HEK293T (cell line): ENCODE measurements around the gene DDX39B.

ENCODE experiments used
- ARNT ChIP-seq: fragments of 450-650 bp; IDR thresholded peaks from 2 replicates; pipeline ENCODE4 v1.6.1; 2017; ENCODE audit warnings: mild to moderate bottlenecking
- BHLHE40 ChIP-seq: fragments of 450-650 bp; IDR thresholded peaks from 2 replicates; pipeline ENCODE4 v1.6.1; 2016; ENCODE audit warnings: mild to moderate bottlenecking, moderate library complexity, borderline replicate concordance
- CTBP1 ChIP-seq: fragments of 450-650 bp; IDR thresholded peaks from 2 replicates; pipeline ENCODE4 v1.6.1; 2016; ENCODE audit warnings: borderline replicate concordance
- ELF4 ChIP-seq: fragments of 450-650 bp; IDR thresholded peaks from 2 replicates; pipeline ENCODE4 v1.6.1; 2017; ENCODE audit warnings: antibody characterized with exemption
- FOXA1 ChIP-seq: fragments of 450-650 bp; IDR thresholded peaks from 2 replicates; pipeline ENCODE4 v1.6.1; 2016; ENCODE audit warnings: mild to moderate bottlenecking
- FOXK2 ChIP-seq: fragments of 450-650 bp; IDR thresholded peaks from 2 replicates; pipeline ENCODE4 v1.6.1; 2016; ENCODE audit warnings: mild to moderate bottlenecking
- FOXM1 ChIP-seq: fragments of 450-650 bp; IDR thresholded peaks from 2 replicates; pipeline ENCODE4 v1.6.1; 2017; ENCODE audit warnings: mild to moderate bottlenecking, borderline replicate concordance
- HDGF ChIP-seq: fragments of 450-650 bp; IDR thresholded peaks from 2 replicates; pipeline ENCODE4 v1.6.1; 2017; ENCODE audit warnings: antibody characterized with exemption, borderline replicate concordance
- L3MBTL2 ChIP-seq: fragments of 450-650 bp; conservative IDR thresholded peaks from 2 replicates; pipeline ENCODE4 v1.6.1; 2016; ENCODE audit warnings: mild to moderate bottlenecking
- NFRKB ChIP-seq: fragments of 450-650 bp; IDR thresholded peaks from 2 replicates; pipeline ENCODE4 v1.6.1; 2016; ENCODE audit warnings: mild to moderate bottlenecking, moderate library complexity
- SP1 ChIP-seq: fragments of 450-650 bp; IDR thresholded peaks from 2 replicates; pipeline ENCODE4 v1.6.1; 2017
- SUZ12 ChIP-seq: fragments of 450-650 bp; IDR thresholded peaks from 2 replicates; pipeline ENCODE4 v1.6.1; 2016; ENCODE audit warnings: mild to moderate bottlenecking
- TARDBP ChIP-seq: fragments of 450-650 bp; IDR thresholded peaks from 2 replicates; pipeline ENCODE4 v1.6.1; 2016
- ZNF384 ChIP-seq: fragments of 450-650 bp; IDR thresholded peaks from 2 replicates; pipeline ENCODE4 v1.6.1; 2016

GRCh38 chr6:31580807-31581433 is 39.1 kb upstream of the DDX39B start:
- TF ChIP-seq FOXK2 (no peak), FOXM1 (no peak), SP1 (no peak), NFRKB (no peak), ZNF384 (no peak), HDGF (no peak), BHLHE40 (no peak), ARNT (no peak), L3MBTL2 (peak; percentile 86), CTBP1 (no peak), TARDBP (0 out of 2 replicates have a peak, but pooled peaks have one; percentile 8), SUZ12 (no peak), FOXA1 (no peak), ELF4 (no peak)
